SK-N-SH (cell line): ENCODE measurements around the gene INPP5A. TPM values are rescaled to one million over a fixed set of nuclear protein-coding genes. Genes with fewer than 3 reads are reported as not detected.

Experiments used
- CTCF ChIA-PET: fragments of 300-600, 350-600 bp; formaldehyde crosslinking; extraction: SDS; loops from one replicate; lab custom pipeline; 2021; lab: Yijun Ruan, JAX
- POLR2A ChIA-PET: fragments of 350-600 bp; sonication (Branson Sonifier 250); formaldehyde crosslinking; extraction: SDS; loops from one replicate; lab custom pipeline; 2020; ENCODE audit warnings: antibody characterized with exemption, inconsistent platforms; lab: Yijun Ruan, JAX
- DNase-seq: peaks from one replicate; pipeline ENCODE4 v3.0.0; 2012
- H2AFZ ChIP-seq: fragments of 200-600 bp; sonication (generic); 2 replicates; pipeline ENCODE4 v1.8.1; 2016; ENCODE audit warnings: antibody characterized with exemption, mild to moderate bottlenecking, low read depth
- H3F3A ChIP-seq: fragments of 200-600 bp; sonication (generic); replicated peaks from 2 replicates; pipeline ENCODE3; 2016; ENCODE audit warnings: antibody characterized with exemption, mild to moderate bottlenecking; ENCODE audit not compliant: insufficient read depth
- H3K27ac ChIP-seq, 2 experiments: fragments of 200-500 bp in 1 of 2; fragments of 200-600 bp in 1 of 2; sonication (Bioruptor generic) in 1 of 2; sonication (generic), shearing (Covaris generic) in 1 of 2; 2 replicates each; pipeline versions ENCODE4 v1.5.1 to v1.6.1; 2014 to 2016; ENCODE audit warnings: low read depth in 2 of 2, inconsistent platforms in 1 of 2, low read length in 1 of 2, mild to moderate bottlenecking in 1 of 2, mixed read lengths in 1 of 2
- H3K27me3 ChIP-seq: fragments of 200-600 bp; sonication (generic), shearing (Covaris generic); 2 replicates; pipeline ENCODE4 v1.6.1; 2016; ENCODE audit warnings: mixed run types; ENCODE audit not compliant: insufficient read depth
- H3K36me3 ChIP-seq, 2 experiments: fragments of 200-500 bp in 1 of 2; fragments of 200-600 bp in 1 of 2; sonication (Bioruptor generic) in 1 of 2; sonication (generic) in 1 of 2; replicated peaks in 1 of 2; 2 replicates each; pipeline versions ENCODE3 to v1.5.1; 2014 to 2016; ENCODE audit warnings: low read length in 1 of 2, mild to moderate bottlenecking in 1 of 2; ENCODE audit not compliant: insufficient read depth in 2 of 2, control insufficient read depth in 1 of 2
- H3K4me1 ChIP-seq, 2 experiments: fragments of 200-500 bp in 1 of 2; fragments of 200-600 bp in 1 of 2; sonication (Bioruptor generic) in 1 of 2; sonication (generic), shearing (Covaris generic) in 1 of 2; 2 replicates each; pipeline versions ENCODE4 v1.5.1 to v1.6.1; 2014 to 2016; ENCODE audit warnings: low read depth in 1 of 2, low read length in 1 of 2, mixed run types in 1 of 2; ENCODE audit not compliant: insufficient read depth in 2 of 2, control insufficient read depth in 1 of 2
- H3K4me2 ChIP-seq: fragments of 200-600 bp; sonication (generic), shearing (Covaris generic); 2 replicates; pipeline ENCODE4 v1.6.1; 2017; ENCODE audit warnings: mixed run types
- H3K4me3 ChIP-seq, 2 experiments: fragments of 200-500 bp in 1 of 2; fragments of 200-600 bp in 1 of 2; sonication (Bioruptor generic) in 1 of 2; sonication (generic), shearing (Covaris generic) in 1 of 2; 2 replicates each; pipeline versions ENCODE4 v1.5.1 to v1.8.1; 2014 to 2016; ENCODE audit warnings: low read depth in 2 of 2, inconsistent platforms in 1 of 2, low read length in 1 of 2, mild to moderate bottlenecking in 1 of 2, mixed read lengths in 1 of 2, moderate library complexity in 1 of 2
- H3K79me2 ChIP-seq: fragments of 200-600 bp; sonication (generic); 2 replicates; pipeline ENCODE4 v1.8.1; 2017; ENCODE audit warnings: mild to moderate bottlenecking; ENCODE audit not compliant: insufficient read depth
- H3K9ac ChIP-seq: fragments of 200-600 bp; sonication (generic); 2 replicates; pipeline ENCODE4 v1.6.1; 2017; ENCODE audit warnings: mixed run types
- H3K9me2 ChIP-seq: fragments of 200-600 bp; sonication (generic); 2 replicates; pipeline ENCODE4 v1.6.1; 2017; ENCODE audit warnings: mixed run types
- H3K9me3 ChIP-seq: fragments of 200-600 bp; sonication (generic); 2 replicates; pipeline ENCODE4 v1.6.1; 2017; ENCODE audit warnings: mixed run types, mild to moderate bottlenecking, moderate library complexity
- H4K20me1 ChIP-seq: fragments of 200-600 bp; sonication (generic); 2 replicates; pipeline ENCODE4 v1.6.1; 2017; ENCODE audit warnings: mild to moderate bottlenecking, mixed run types; ENCODE audit not compliant: insufficient read depth
- GATA2 ChIP-seq: sonication (generic); formaldehyde crosslinking; IDR thresholded peaks from 2 replicates; pipeline ENCODE4 v1.5.0; 2020; ENCODE audit warnings: mild to moderate bottlenecking, missing genetic modification reagents
- JUND ChIP-seq: IDR thresholded peaks from 2 replicates; pipeline ENCODE4 v1.4.0; 2012
- MEF2A ChIP-seq: IDR thresholded peaks from 2 replicates; pipeline ENCODE4 v1.4.0; 2012; ENCODE audit warnings: low read depth, borderline replicate concordance
- MXI1 ChIP-seq: IDR thresholded peaks from 2 replicates; pipeline ENCODE4 v1.6.1; 2012; ENCODE audit warnings: mild to moderate bottlenecking, low read depth, low read length, improper control_type of control experiment
- NFIC ChIP-seq: IDR thresholded peaks from 2 replicates; pipeline ENCODE4 v1.4.0; 2012; ENCODE audit warnings: borderline replicate concordance
- PBX3 ChIP-seq: IDR thresholded peaks from 2 replicates; pipeline ENCODE4; 2012
- RXRA ChIP-seq: IDR thresholded peaks from 2 replicates; pipeline ENCODE4 v1.4.0; 2012; ENCODE audit warnings: low read depth, mild to moderate bottlenecking, borderline replicate concordance
- SMC3 ChIP-seq: IDR thresholded peaks from 2 replicates; pipeline ENCODE4 v1.6.1; 2012; ENCODE audit warnings: low read depth, low read length, improper control_type of control experiment
- USF1 ChIP-seq: IDR thresholded peaks from 2 replicates; pipeline ENCODE4 v1.4.0; 2012; ENCODE audit warnings: low read depth, borderline replicate concordance
- ZBTB33 ChIP-seq: IDR thresholded peaks from 2 replicates; pipeline ENCODE4 v1.4.0; 2012; ENCODE audit warnings: low read depth, borderline replicate concordance
- WGBS: methylation state at CpG from one replicate; pipeline ENCODE4 v1.1.6; 2017; ENCODE audit warnings: low lambda C conversion rate; 5-methylcytosine and 5-hydroxymethylcytosine counted together
- polyA plus RNA-seq, 3 experiments: library from polyadenylated mRNA; depleted of rRNA; stranded (reverse); fragments of >200 nt; gene quantifications; 2 replicates each; pipeline ENCODE4 v1.2.3, GENCODE V29; 2012

Gene INPP5A
- polyA plus RNA-seq, 1 of the 3 experiments (the other 2 are of a cell fraction) = 12.0 TPM

- TF ChIP-seq ZBTB33 (no peak), USF1 (no peak)
Observed at GRCh38 chr10:132755166-132755711, 217.7 kb downstream of the INPP5A start (continued).

GRCh38 chr10:132756591-132756990 is 219.0 kb downstream of the INPP5A start:
- H3K9ac ChIP-seq = no peak overlapping the region
- no peaks in the 10 kb centered on the region for H3K27me3 ChIP-seq
- H3K4me1 ChIP-seq = no peaks in the 10 kb centered on the region
- ChIA-PET CTCF (no interaction called here), POLR2A (no interaction called here)
- no peak for TF ChIP-seq JUND
- TF ChIP-seq MEF2A = no peak
- TF ChIP-seq USF1 = no peak
- no peak for TF ChIP-seq GATA2 (CRISPR knock-in tag)
- TF ChIP-seq NFIC = no peak
- TF ChIP-seq SMC3 = no peak
- TF ChIP-seq RXRA = no peak
- TF ChIP-seq ZBTB33 = no peak
- no peak for TF ChIP-seq PBX3
- no peak for TF ChIP-seq MXI1
- 96% methylated on average over 14 of the region's 14 CpGs for WGBS
- no peaks in the 10 kb centered on the region for H3K36me3 ChIP-seq
- no peaks in the 10 kb centered on the region for H4K20me1 ChIP-seq
- H3K9me3 ChIP-seq = no peaks in the 10 kb centered on the region
- no peak for DNase-seq
- H2AFZ ChIP-seq = no peak overlapping the region
- H3K79me2 ChIP-seq = no peaks in the 10 kb centered on the region
- H3K4me2 ChIP-seq = no peak overlapping the region
- H3K27ac ChIP-seq = no peak overlapping the region
- no peak overlapping the region for H3K4me3 ChIP-seq
- H3F3A ChIP-seq = no peaks in the 10 kb centered on the region
- H3K9me2 ChIP-seq = no peaks in the 10 kb centered on the region
